Fibroblast of upper back skin (primary cell): ENCODE results near the gene CAMTA1.
A peak's percentile ranks its signal among the peaks of the same experiment; 100 is the strongest.

Experiments used
- DNase-seq: peaks from one replicate; pipeline ENCODE4 v3.0.0-alpha.2; 2013

Gene CAMTA1

DNA sequence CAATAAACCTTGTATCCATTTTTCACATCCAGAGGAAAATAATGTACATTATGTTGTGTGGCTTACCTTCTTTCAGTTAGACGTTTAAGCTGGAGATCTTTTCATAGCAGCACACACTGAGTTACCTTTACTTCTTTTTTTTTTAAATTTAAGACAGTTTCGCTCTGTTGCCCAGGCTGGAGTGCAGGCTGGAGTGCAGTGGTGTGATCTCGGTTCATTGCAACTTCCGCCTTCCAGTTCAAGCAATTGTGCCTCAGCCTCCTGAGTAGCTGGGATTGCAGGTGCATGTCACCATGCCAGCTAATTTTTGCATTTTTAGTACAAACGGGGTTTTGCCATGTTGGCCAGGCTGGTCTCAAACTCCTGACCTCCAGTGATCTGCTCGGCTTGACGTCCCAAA lies 7.4 kb upstream of the CAMTA1 start:
- no peak for DNase-seq

DNA sequence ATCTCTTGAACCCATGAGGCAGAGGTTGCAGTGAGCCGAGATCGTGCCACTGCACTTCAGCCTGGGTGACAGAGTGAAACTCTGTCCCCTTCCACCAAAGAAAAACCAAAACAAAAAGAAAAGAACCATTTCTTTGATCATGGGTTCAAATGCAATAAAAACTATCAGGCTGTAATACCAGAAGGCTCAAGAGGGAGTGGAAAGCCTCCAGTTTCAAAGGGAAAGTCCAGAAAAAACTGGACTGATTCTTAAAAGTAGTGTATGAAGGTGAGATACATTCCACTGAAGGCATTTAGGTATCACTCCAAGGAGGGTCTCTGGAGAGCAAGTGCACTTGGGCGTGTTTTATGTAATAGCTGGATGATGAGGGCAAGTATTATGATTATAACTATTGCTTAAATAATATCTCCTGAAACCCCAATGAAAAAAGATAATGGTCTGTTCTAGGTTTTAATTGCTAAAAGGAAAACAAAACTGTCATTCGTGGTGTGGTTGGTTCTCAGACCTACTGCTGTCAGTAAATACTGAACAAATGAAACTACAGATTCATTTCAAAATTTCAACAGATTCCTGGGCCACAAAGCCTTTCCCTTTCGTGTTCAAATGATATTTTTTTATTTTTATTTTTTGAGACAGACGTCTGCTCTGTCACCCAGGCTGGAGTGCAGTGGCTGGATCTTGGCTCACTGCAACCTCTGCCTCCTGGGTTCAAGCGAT lies 6.0 kb upstream of the CAMTA1 start:
- DNase-seq = no peak

DNA sequence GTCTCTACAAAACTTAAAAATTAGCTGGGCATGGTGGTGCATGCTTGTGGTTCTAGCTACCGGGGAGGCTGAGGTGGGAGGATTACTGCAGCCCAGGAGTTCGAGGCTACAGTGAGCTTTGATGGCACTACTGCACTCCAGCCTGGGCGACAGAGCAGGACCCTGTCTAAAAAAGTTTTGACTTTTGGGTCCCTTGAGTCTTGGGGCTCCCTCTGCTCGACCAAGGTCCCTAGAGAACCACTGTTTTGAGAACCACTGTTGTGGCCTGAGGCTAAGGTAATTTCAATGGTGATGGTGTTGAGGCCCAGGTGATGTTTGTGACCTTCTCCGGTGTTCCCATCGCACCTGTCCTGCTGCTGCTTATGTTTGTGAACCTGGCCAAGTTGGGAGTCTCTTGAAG lies 3.1 kb upstream of the CAMTA1 start:
- no peak for DNase-seq

DNA sequence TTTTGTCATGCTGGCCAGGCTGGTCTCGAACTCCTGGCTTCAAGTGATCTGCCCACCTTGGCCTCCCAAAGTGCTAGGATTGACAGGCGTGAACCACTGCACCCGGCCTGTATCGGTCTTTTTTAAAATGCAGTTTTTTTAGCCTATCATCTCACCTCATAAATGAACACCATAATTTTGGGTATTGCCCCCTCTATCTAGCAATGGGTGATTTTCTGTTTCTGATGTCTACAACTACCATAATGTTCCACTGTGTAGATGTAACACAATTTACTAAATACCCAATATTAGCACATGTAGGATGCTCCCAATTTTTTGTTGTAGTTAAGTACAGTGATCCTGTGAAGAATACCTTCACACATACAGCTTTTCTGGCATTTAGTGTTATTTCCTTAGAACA lies 2.0 kb upstream of the CAMTA1 start:
- no peak for DNase-seq

DNA sequence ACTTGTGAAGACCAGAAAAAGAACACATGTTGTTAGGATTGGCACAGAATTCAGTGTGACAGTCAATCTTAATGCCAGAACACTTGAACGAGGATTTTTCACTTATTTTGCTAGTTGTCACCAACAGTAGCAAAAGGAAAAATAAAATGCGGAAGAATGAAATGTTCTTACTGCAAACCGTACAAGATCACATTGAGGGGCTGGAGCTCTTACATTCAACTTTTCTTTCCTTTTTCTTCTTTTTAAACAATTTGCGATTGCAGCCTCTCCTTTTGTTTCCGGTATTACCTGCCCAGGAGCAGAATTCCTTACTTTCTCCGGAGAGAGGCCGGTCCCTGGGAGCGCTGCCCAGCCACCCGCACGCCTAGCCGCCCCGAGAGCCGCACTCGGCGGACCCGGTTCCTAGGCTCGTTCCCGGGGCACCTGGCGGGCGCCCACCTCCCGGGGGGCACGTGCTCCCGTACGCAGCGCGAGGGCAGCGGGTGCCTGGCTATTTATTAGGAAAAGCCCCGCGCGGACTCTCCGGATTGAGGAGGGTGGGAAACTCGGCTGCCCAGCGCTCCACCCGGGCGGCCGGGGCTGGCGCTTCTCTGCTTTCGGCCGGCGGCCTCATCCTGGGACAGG lies 1.2 kb upstream of the CAMTA1 start:
- DNase-seq = no peak

DNA sequence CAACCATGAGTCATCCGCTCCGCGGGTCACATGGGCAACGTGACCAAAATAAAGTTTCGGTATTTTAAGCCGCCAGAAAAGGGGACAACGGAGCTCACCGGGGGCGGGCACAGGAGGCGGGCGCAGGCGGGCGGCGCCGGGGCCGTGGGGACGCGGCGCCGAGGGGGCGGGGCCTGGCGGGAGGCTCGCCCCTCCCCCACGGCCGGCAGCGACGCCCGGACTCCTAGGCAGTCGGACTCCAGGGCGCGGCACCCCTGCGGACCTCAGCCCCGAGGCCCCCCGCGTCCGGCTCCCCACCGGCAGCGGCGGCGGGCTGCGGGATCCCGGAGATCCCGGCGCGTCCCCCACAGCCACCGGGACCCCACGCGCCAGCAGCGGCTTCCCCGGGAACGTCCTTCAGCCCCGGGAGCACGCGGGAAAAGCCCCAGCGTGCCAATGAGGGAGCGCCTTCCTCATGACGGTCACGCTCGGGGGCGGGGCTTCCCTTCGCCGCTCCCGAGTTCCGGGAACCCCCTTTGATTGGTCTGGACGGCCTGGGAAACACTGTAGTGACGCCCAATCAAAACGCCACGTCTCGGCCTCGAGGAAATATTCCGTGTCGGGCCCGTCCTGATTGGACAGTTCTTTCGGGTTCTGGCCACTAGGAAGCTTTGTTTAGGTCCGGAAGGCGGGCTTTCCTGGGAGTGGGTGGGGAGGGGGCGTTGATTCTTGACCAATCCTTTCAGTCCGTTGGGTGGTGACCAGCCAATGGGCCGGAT lies 515 bp upstream of the CAMTA1 start:
- peak; percentile 100 for DNase-seq

DNA sequence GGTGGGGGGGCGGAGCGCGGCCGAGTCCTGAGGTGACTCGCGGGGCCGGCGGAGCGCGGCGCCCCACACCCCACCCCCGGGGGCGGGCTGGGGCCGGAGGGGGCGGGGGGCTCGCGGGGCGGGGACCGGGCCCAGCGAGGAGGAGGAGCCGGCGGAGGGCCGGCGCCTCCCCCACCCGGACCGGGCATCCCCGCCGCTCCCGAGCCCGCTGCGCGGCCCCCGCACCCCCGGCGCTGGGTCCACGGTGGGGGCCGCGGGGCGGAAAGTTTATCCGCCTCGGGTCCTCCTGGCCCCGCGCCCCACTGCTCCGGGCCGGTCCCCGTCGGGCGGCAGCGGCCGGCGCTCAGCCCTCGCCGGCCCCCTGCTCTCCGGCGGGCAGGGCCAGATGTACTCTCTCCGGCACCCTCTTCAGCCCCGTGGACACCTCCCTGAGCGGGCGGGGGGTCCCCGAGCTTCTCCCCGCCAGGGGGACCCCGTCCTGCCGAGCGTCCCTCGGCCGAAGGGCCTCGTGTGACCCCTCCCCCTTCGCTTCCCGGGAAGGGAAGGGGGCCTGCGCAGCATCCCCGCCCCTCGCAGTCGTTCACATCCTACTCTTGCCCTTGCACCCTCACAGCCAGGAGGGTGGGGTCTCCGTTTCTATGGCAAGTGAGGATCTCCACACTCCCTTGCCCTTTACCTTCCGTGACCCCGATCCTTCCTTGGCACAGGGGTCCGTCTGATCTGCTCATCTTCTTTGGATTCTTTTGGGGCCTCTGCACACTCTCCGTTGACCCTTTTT lies 663 bp downstream of the CAMTA1 start:
- DNase-seq = no peak

DNA sequence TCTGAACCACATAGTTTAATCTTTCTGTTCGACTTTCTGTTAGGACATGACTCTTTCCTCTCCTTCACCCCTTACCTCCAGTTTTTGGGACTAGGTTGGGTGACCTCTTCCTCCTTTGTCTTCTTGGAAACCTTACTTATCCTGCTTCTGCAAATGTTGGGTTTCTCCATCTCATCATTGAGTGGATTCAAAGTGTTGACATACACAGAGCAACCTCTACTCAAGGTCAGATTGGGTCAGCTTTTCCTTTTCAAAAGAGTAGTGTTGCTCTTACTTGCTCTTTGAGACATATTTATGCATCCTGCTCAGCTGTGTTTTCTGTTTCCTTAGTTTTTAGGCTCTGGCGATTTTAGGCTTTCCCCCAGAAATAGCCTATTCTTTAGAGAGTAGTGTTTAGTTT lies 3.7 kb downstream of the CAMTA1 start:
- no peak for DNase-seq

DNA sequence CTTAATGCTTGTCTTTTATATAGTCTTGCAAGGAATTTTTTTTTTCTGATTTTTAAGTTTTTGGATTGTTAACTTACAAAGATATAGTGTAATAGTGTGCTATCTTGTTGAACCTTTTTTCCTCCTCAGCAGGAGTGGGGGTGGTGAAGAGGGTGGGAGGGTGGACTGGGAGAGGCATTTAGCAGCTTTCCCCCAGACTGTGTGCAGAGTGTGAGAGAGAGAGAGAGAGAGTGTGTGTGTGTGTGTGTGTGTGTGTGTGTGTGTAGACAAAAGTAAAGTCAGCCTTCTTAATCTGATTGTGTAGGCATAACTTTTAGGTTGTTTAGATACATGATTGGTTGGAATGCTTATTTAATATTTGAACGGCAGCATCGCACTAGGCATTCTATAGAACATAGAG lies 4.9 kb downstream of the CAMTA1 start:
- no peak for DNase-seq

DNA sequence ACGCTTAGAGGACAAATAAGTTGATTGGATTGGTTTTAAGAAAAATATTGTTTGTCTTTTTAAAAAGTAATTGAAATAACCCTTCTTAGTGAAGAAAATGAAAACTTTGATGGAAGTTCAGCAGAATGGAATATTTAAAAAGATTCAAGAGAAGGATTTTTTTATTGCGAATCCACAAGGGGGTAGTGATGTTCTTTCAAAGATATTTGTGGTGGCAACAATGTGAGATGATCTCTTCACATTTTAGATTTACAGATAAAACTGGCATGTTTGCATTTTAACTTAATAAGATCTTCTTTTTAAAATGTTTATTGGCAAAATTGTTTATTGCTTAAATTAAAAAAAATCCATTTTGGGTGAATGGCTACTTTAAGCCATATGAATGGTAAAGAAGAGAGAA lies 8.9 kb downstream of the CAMTA1 start:
- DNase-seq = peak; percentile 67

DNA sequence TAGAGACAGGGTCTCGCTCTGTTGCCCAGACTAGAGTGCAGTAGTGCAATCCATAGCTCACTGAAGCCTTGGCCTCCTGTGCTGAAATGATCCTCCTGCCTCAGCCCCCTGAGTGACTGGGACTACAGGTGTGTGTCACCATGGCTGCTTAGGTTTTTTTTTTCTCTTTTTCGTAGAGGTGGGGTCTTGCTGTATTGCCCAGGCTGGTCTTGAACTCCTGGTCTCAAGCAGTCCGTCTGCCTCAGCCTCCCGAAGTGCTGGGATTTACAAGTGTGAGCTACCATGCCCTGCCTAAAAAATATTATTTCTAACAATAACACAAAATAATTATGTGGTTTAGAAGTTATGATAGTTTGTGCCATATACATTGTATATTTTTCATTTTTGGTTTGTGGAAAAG lies 9.9 kb downstream of the CAMTA1 start:
- no peak for DNase-seq

DNA sequence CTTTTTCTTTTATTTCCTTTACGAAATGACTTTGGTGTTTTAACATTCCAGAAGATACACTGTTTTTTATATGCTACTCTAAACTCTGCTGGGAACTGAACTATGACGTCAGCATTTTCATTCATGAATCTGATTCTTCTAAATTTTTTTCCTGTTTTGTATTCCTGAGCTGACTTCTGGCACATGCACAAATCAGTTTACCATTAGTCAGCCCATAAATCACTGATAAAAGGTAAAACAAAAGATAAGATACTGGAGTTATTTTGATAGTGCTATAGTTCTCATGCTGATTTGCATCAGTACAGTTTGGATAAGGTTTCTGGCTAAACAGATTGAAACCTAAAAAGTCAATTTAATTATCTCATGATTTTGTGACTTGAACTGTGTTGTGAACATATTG lies 10.4 kb downstream of the CAMTA1 start:
- peak; percentile 64 for DNase-seq

DNA sequence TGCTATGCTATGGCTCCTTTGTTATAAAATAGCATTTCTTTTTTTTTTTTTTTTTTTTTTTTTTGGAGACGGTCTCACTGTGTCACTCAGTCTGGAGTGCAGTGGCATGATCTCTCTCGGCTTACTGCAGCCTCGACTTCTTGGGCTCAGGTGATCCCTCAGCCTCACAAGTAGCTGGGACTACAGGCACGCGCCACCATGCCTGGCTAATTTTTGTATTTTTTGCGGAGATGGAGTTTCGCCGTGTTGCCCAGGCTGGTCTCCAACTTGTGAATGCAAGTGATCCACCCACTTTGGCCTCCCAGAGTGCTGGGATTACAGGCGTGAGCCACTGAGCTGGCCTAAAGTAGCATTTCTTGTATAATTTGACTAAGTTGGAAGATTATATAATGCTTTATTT lies 10.8 kb downstream of the CAMTA1 start:
- no peak for DNase-seq

DNA sequence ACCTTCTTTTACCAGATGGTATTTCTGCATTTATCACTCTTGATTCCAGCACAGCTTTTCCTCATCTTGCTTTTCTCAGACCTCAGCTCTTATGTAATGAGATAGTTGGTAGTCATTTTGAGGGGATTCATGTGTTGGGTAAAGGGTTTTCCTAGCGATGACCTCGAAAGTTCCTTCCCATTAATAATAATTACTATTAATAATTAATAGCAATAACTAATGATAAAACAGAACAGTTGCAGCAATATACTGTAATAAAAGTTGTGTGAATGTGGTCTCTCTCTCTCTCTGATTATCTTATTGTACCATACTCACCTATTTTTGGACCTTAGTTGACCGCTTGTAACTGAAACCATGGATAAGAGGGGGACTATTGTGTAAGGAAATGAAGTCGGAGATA lies 14.2 kb downstream of the CAMTA1 start:
- DNase-seq = no peak

DNA sequence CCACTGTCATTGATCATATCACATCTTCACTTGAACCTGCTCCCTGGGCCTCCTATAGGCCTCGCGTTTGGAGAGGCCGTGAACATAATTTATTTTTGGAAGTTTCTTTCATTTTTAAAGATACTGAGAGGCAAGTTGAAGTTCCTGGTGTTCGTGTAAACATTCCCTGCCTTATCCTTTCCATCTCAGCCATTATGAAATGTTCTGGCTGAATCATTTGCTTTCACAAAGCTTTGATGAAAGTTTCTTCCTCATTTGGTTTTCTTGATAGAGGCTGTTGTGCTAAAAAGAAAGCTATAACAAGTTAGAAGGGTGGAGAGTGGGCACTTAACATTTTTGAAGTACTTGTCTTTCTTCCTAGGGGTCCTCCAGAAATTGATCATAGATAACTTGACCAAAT lies 15.5 kb downstream of the CAMTA1 start:
- DNase-seq = peak; percentile 35

DNA sequence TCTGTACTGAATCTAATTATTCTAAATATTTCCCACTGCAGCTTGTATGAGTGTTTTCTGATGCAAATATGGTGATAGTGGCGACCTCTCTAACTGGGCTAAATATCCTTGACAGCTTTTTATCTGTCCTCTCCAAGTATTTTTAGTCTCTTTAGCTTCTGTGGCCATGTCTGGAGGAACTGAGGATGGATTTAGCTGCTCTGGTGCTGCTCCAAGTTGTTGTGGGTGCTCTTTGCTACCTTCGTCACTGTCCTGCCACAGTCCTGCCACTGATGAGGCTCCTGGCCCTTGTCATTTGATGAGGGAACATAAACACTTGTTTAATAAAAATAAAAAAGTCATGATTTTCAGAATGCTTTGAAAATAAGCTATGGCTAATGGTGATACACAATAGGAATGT lies 15.9 kb downstream of the CAMTA1 start:
- no peak for DNase-seq

DNA sequence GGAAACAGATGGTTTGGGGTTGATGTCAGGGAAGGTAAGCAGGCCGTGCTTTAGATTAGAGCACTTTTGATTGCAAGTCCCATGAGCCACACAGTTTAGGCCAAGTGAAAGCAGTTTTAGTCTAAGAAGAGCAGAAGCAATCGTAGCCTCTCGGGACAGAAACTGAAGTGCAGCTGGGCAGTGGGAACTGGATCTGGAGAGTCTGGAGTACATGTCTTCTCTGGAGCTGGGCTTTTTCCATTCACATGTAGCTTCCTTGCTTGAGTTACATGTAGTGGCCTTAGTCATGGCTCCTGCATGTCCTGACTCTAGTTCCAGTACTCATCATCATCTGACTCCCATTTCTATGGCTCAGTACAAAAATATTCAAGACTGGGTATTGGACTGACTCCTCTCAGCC lies 16.7 kb downstream of the CAMTA1 start:
- peak; percentile 33 for DNase-seq

DNA sequence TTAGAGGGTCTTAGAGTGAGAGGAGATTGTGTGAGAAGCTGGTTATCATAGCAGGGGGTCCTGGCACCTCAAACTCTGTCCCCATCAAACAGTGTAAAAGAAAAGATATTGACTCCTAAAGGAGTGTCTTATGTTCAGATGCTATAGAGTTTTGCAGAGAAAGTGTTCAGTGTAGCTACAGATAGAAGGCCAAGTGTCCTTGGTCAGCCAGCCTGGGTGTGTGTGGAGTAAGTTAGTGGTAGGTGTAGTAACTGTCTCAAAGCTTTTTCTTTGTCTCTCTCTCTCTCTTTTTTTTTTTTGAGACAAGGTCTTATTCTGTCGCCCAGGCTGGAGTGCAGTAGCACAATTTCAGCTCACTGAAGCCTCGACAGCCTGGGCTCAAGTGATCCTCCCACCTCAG lies 17.2 kb downstream of the CAMTA1 start:
- no peak for DNase-seq

DNA sequence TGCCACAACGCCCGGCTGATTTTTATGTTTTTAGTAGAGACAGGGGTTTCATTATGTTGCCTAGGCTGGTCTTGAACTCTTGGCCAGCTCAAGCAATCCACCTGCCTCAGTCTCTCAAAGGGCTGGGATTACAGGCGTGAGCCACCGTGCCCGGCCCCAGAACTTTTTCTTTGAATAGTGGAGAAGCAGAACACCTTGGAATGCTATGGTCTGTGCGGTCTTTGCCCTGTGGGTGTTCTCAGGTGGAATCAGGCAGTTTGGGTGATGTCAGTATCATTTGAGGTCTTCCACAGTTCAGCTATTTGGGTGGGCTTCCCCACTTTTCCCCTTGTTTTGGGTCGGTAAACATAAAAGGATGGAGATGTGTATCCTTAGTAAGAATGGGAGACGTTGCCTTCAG lies 17.6 kb downstream of the CAMTA1 start:
- DNase-seq = no peak

DNA sequence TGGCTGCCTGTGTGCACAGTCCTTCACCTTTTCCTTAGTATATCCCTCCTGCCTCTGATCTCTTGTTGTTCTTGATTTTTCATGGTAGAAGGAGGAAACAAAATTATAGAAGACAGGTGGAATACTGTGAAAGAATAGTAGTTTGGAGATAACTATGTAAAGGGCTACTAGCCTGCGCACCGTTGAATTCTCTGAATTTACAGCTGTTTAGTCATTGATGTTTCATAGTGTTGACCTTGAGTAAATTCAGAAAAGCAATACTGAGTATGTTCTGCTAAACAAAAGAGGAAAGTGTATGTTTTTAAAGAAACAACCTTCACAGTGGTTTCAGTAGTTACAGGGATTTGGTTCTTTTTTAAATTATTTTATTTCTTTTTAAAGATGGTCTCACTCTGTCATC lies 18.1 kb downstream of the CAMTA1 start:
- DNase-seq = no peak

DNA sequence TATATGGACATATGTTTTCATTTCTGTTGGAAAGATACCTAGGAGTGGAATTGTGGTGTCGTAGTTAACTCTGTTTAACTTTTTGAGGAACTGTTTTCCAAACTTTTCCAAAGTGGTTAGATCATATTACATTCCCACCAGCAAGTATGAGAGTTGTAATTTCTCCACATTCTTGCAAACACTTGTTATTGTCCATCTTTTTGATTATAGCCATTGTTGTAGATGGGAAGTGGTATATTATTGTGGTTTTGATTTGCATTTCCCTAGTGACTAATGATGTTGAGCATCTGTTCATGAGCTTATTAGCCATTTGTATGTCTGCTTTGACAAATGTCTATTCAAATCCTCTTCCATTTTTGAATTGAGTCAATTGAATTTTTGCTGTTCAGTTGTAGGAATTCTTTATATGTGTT lies 19.8 kb downstream of the CAMTA1 start:
- no peak for DNase-seq

DNA sequence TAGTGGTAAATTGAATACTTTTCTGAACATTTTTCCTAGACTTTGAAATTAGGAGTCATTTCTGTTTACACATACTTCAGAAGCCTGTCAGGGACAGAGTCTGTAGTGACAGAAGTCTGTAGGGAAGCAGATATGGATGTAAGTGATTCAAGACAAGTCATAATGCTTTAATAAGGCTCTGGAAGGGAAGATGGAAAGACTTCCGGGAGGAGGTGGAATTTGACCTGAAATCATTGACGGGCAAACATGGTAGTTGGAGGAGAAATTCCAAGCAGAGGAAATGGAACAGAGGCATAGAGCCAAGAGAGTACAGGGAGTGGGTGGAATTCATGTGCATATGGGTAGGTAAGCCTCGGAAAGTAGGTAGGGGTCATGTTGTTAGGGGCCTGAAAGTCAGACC lies 22.5 kb downstream of the CAMTA1 start:
- no peak for DNase-seq

DNA sequence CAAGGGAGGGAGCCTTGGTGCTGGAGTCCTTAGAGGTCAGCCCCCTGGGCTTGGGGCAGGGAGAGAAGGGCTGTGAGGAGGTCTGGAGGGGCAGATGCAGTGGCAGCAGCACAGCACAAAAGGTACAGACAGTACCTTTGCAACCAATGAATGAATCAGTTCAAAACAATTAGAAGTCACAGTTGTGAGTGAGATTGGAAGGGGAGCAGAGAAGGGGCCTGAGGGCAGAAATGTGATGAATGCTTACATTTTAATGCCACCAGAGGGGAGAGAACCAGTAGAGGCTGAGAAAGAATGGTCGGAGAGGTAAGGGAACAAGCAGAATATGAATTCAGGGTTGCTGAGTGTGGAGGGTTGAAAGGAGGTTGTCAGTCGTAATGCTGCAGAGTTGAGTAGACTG lies 24.2 kb downstream of the CAMTA1 start:
- no peak for DNase-seq
